Colonic mucosa (tissue), 4 donors: Measurements from ENCODE around the gene PTGES3L. TPM values are rescaled to one million over a fixed set of nuclear protein-coding genes. Genes with fewer than 3 reads are reported as not detected.

Source experiments
- DNase-seq: peaks from one replicate; pipeline ENCODE4 v3.0.0-alpha.2; 2020
- H3K27ac ChIP-seq: fragments of 200-600 bp; one replicate; pipeline ENCODE4 v1.8.0; 2021
- H3K27me3 ChIP-seq: fragments of 200-600 bp; one replicate; pipeline ENCODE4 v1.8.0; 2021
- H3K36me3 ChIP-seq: fragments of 200-600 bp; one replicate; pipeline ENCODE4 v1.8.0; 2021
- H3K4me1 ChIP-seq: fragments of 200-600 bp; one replicate; pipeline ENCODE4 v1.8.0; 2021; ENCODE audit warnings: mild to moderate bottlenecking
- H3K4me3 ChIP-seq: fragments of 200-600 bp; one replicate; pipeline ENCODE4 v1.8.0; 2021
- H3K9ac ChIP-seq, 2 donors: one replicate each; pipeline ENCODE4 v1.7.0; 2013; ENCODE audit warnings: control low read depth in 2 of 2, low read depth in 2 of 2, low read length in 2 of 2
- H3K9me3 ChIP-seq: fragments of 200-600 bp; one replicate; pipeline ENCODE4 v1.8.0; 2021
- intact Hi-C: fragments of 100-400 bp; cut with DNase I; formaldehyde crosslinking; loops from one replicate; pipeline ENCODE4 v1.14.1; 2022
- total RNA-seq, 2 donors: library from RNA; stranded (reverse); fragmentation: NEBNext Ultra II Directional in 1 of 2; extraction: Animal tissue kit (Norgen Biotek cat#: 25700) in 1 of 2; gene quantifications; one replicate each; pipeline ENCODE4 v1.2.1, GENCODE V29; 2021
- TF ChIP-seq, protein P1 (sequence below): fragments of 200-600 bp; IDR thresholded peaks from one replicate; pipeline ENCODE4 v1.8.0; 2022; ENCODE audit warnings: antibody characterized with exemption, mild to moderate bottlenecking
- donor health status: healthy.
- donor health status: DM: no; HTN: no; CAD: no.
- donor health status: DM: no; HTN: no; CAD: no.

PTGES3L gene
- total RNA-seq, 2 donors from 2014 or later, result 1.5 to 2.4 TPM

DNA sequence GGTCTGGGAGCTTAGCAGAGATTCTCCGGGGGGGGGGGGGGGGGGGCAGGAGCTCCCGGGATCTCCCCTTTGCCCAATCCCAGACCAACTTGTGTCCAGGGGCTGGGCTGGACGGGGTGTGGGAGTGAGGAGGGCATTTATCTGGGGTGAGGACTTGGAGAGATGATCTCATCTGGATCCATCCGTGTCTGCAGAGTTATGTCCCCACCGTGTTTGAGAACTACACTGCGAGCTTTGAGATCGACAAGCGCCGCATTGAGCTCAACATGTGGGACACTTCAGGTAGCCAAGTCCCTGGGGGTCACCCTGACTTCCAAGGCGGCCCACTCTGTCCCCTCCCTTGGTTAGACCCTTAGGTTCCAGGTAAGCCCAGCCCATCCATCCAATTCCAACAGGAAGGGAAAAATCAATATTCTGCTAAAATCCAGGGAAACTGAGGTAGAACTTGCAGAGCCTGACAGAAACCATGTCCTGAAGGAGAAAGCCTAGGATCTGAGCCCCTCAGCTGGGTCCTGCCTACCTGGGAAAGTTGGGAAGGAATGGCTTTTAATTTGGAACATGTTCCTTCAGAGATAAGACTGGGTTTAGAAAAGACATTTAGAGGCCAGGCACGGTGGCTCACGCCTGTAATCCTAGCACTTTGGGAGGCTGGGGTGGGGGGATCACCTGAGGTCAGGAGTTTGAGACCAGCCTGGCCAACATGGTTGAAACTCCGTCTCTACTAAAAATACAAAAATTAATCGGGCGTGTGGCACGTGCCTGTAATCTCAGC, 46.1 kb upstream of the PTGES3L start:
- Histone ChIP-seq H3K4me1 (no peaks in the 10 kb centered on the region), H3K4me3 (no peak overlapping the region), H3K27ac (no peak overlapping the region), H3K9me3 (no peaks in the 10 kb centered on the region), H3K27me3 (no peaks in the 10 kb centered on the region), H3K9ac (no peak overlapping the region), H3K36me3 (no peaks in the 10 kb centered on the region)
- intact Hi-C loops, result loop anchor here (10.0 kb wide), 2 partner anchors 289 to 319 kb away; no protein-coding TSS in a partner anchor
- DNase-seq, result no peak
- TF ChIP-seq, protein P1, sequence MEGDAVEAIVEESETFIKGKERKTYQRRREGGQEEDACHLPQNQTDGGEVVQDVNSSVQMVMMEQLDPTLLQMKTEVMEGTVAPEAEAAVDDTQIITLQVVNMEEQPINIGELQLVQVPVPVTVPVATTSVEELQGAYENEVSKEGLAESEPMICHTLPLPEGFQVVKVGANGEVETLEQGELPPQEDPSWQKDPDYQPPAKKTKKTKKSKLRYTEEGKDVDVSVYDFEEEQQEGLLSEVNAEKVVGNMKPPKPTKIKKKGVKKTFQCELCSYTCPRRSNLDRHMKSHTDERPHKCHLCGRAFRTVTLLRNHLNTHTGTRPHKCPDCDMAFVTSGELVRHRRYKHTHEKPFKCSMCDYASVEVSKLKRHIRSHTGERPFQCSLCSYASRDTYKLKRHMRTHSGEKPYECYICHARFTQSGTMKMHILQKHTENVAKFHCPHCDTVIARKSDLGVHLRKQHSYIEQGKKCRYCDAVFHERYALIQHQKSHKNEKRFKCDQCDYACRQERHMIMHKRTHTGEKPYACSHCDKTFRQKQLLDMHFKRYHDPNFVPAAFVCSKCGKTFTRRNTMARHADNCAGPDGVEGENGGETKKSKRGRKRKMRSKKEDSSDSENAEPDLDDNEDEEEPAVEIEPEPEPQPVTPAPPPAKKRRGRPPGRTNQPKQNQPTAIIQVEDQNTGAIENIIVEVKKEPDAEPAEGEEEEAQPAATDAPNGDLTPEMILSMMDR, result no peak

- TF ChIP-seq, protein P1, result no peak
- Histone ChIP-seq H3K4me3 (peak overlapping the region; percentile 49), H3K36me3 (no peaks in the 10 kb centered on the region), H3K9ac (peak overlapping the region in 1 of 2 donors; percentile 35), H3K27me3 (no peaks in the 10 kb centered on the region), H3K4me1 (no peaks in the 10 kb centered on the region), H3K9me3 (no peaks in the 10 kb centered on the region), H3K27ac (no peak overlapping the region)
- intact Hi-C loops, result loop anchor here (10.0 kb wide), 2 partner anchors 290 to 320 kb away; no protein-coding TSS in a partner anchor
- no peak for DNase-seq
Measured at GRCh38 chr17:43025290-43025657, 45.4 kb upstream of the PTGES3L start.

DNA sequence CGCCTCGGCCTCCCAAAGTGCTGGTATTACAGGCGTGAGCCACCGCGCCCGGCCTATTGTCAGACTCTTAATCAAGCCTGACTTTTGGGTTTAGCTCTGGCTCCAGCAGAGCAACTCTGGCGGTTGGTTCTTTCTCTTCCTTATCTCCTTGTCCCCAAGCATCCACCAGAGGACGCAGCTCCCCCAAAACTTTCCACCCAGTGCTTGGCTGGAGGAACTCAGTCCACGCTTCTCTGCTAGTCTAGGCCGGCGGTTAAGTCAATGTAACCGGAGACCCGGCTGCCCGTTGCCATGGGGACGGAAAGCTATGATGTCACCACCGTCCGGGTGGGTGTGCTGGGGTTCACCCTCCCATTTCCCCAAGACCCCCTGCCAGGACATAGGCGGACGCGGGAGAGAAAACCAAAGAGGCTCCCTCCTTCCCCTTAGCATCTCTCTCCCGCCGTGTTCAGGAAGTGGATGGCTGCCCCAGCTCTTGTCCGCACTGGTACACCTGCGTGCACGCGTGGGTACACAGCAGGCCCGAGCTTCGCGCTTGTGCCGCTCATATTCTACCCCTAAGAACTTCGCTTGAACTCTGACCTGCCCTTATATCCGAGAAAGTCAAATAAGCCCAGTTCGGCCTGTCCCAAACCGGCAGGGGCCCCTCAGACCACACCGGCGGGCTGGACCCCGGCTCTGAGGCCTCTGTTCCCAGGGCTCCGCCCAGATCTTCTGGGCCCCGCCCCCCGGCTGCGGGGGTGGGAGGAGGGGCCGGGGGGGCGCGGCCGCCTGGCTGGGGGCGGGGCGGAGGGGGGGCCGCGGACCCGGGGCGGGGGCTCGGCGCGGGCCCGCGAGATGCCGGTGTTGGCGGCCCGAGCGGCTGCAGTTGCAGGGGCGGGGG, 44.8 kb upstream of the PTGES3L start, which contains the start of gene RND2:
RND2 (plus strand) TSS at position 825 of the 883 bp plus-strand sequence. CDS start 117 bp downstream, outside the sequence.
- Histone ChIP-seq H3K4me1 (no peaks in the 10 kb centered on the region), H3K9me3 (no peaks in the 10 kb centered on the region), H3K4me3 (peak within 1 kb of the TSS; percentile 49), H3K9ac (peak within 1 kb of the TSS; percentile 75 to 89), H3K36me3 (no peaks in the 10 kb centered on the region), H3K27me3 (no peaks in the 10 kb centered on the region), H3K27ac (no peak within 1 kb of the TSS)
- TF ChIP-seq, protein P1, result peak; percentile 50
- intact Hi-C loops, result loop anchor here (10.0 kb wide), 2 partner anchors 290 to 320 kb away; no protein-coding TSS in a partner anchor
- DNase-seq, result peak; percentile 82

- peak; percentile 87 for DNase-seq
- H3K9me3 ChIP-seq, result no peaks in the 10 kb centered on the region
- H3K4me1 ChIP-seq, result no peaks in the 10 kb centered on the region
- H3K27ac ChIP-seq, result peak within 1 kb of the TSS; percentile 83
- intact Hi-C loops, result loop anchor here (10.0 kb wide), 2 partner anchors 293 to 323 kb away; no protein-coding TSS in a partner anchor
- peak within 1 kb of the TSS; percentile 90 to 97 for H3K9ac ChIP-seq
- H3K4me3 ChIP-seq, result peak within 1 kb of the TSS; percentile 99
- H3K36me3 ChIP-seq, result no peaks in the 10 kb centered on the region
- TF ChIP-seq, protein P1, result no peak
- no peaks in the 10 kb centered on the region for H3K27me3 ChIP-seq
Measured at GRCh38 chr17:43021741-43022512, 42.0 kb upstream of the PTGES3L start, which contains the start of gene VAT1. Gene VAT1, minus strand, starts transcription at chr17:43022385. Its CDS starts 63 bp downstream, at chr17:43022322.
